Coronary artery (tissue), 2 donors: ENCODE results near the gene PLPPR1.

Experiments
- DNase-seq: peaks from one replicate; pipeline ENCODE4 v3.0.0-alpha.2; 2017; ENCODE audit warnings: low spot score
- H3K27ac ChIP-seq, 2 donors: fragments of 200-600 bp; sonication (generic); one replicate each; pipeline ENCODE4 v1.5.1; 2016 to 2019
- H3K4me3 ChIP-seq: fragments of 200-600 bp; sonication (generic); 2 replicates; pipeline ENCODE4 v1.5.1; 2016; ENCODE audit warnings: mild to moderate bottlenecking, moderate library complexity
- TF ChIP-seq, protein P1 (sequence below): fragments of 200-600 bp; sonication (generic); IDR thresholded peaks from one replicate; pipeline ENCODE4 v1.5.1; 2019; ENCODE audit warnings: antibody characterized with exemption

Gene PLPPR1

DNA sequence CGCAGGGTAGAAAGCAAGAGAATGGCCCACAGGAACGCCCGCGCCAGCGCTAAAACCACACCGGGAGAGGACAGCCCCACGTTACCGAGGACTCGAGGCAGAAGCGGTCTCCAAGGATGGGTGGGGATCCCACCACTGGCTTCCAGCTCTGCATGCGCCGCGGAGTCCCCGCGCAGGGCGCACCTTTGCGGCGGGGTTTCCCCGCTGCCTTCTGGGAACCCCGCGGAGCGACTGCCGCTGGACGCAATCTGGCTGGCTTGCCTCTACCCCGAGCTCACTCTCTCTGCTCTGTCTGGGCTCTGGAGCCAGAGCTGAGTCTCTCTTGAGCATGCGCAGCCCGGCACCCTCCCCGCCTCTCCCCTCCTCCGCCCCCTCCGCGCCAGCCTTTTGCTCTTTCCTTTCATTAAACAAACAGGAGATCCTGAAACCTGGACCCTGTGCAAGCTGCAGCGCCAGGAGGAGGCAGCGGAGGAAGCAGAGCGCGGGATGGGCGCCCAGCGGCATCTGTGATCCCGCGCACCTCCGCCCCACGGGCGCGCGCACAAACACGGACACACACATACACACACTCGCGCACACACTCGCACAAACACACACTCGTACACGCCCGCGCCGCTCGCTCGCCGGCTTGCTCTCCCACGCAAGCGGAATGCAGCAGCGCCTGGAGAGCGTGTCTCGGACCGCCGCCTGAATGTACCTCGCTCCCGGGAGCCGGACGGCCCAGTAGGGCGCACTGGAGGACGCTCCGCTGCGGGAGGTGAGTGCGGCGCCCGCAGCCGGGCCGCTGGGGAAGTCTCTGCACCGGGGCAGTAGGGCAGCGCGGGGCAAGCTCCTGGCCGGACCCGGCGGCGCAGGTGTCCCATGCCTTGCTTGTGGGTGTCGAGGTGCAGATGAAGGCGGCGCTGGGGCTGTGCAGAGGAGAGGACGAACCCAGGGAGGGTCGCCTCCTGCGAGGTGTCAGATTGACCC, at the start of gene PLPPR1:
PLPPR1 (plus strand) TSS at position 382 of the 969 bp plus-strand sequence.
- TF ChIP-seq, protein P1, sequence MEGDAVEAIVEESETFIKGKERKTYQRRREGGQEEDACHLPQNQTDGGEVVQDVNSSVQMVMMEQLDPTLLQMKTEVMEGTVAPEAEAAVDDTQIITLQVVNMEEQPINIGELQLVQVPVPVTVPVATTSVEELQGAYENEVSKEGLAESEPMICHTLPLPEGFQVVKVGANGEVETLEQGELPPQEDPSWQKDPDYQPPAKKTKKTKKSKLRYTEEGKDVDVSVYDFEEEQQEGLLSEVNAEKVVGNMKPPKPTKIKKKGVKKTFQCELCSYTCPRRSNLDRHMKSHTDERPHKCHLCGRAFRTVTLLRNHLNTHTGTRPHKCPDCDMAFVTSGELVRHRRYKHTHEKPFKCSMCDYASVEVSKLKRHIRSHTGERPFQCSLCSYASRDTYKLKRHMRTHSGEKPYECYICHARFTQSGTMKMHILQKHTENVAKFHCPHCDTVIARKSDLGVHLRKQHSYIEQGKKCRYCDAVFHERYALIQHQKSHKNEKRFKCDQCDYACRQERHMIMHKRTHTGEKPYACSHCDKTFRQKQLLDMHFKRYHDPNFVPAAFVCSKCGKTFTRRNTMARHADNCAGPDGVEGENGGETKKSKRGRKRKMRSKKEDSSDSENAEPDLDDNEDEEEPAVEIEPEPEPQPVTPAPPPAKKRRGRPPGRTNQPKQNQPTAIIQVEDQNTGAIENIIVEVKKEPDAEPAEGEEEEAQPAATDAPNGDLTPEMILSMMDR, result no peak
- DNase-seq, result no peak
- H3K27ac ChIP-seq, result no peak within 1 kb of the TSS
- peak within 1 kb of the TSS; percentile 68 for H3K4me3 ChIP-seq

DNA sequence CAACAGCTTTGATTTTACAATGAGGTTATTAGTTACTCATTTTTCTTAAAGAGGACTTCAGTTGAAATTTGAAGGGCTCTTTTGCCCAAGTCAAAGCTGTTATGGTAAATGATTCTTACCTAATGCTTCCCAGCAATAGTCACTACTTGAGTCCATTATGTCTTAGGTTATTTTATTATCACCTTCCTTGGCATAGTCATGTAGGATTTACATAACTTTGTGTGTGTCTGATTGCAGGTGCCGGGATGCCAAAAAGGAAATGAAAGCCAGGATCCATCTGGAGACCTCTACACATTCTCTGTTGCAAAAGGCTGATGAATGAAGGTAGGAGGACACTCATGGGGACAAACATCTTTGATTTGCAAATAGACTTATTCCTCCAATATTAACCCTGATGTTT, 38.8 kb upstream of the PLPPR1 start:
- DNase-seq, result no peak
- Histone ChIP-seq H3K4me3 (no peak overlapping the region), H3K27ac (no peak overlapping the region)
- TF ChIP-seq, protein P1, result no peak

GRCh38 chr9:100990605-100991381, 37.7 kb upstream of the PLPPR1 start:
- no peak for DNase-seq
- no peak overlapping the region for H3K4me3 ChIP-seq
- no peak overlapping the region for H3K27ac ChIP-seq
- TF ChIP-seq, protein P1, result no peak

DNA sequence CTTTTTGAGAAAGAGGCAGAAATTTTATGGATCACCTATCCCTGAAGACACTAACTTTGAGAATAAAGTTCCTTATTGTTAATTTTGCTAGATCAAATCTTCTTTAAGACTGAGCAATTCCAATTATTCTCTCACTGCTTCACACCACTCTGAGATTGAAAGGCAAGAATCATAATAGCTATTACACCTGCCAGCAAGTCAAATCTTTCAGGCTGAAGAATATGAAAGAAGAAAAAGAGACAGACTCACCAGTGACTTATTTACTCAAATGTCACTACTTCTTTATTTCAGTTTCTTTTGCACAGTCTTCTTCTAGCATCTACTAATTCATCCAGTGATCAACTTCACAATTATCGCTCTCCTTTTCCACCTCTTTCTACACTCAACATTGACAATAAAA, 35.9 kb upstream of the PLPPR1 start:
- H3K4me3 ChIP-seq, result no peak overlapping the region
- TF ChIP-seq, protein P1, result no peak

DNA sequence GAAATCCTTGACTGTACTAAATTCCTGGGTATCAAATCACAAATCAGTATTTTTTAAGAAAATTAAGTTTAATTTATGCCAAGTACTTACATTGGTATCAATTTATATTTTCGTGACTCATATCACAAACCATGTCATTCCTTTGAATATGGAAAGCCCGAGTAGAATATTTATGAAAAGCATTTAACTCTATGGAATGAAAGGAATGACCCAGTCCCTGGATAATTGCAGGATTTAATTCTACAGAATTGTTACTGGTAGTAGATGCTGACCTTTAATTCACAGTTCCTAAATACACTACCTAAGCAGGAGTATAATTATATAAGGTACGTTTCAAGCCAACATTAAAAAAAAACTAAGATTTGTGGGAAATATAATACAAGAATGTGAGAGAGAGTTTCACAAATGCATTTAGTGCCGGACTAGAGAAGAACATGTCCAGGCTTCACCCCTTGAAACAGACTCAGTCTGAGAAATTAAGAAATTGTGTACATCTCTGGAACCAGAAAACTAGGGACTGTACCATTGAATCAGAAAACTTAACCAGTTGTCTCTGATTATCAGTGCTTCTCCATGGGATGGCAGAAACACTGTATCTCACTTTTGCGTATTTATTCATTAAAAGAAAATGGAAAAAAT, 28.5 kb upstream of the PLPPR1 start:
- Histone ChIP-seq H3K27ac (no peak overlapping the region), H3K4me3 (no peak overlapping the region)
- TF ChIP-seq, protein P1, result no peak
- DNase-seq, result no peak

More for the DNA sequence above, 35.9 kb upstream of the PLPPR1 start:
- no peak for DNase-seq
- H3K27ac ChIP-seq, result no peak overlapping the region

DNA sequence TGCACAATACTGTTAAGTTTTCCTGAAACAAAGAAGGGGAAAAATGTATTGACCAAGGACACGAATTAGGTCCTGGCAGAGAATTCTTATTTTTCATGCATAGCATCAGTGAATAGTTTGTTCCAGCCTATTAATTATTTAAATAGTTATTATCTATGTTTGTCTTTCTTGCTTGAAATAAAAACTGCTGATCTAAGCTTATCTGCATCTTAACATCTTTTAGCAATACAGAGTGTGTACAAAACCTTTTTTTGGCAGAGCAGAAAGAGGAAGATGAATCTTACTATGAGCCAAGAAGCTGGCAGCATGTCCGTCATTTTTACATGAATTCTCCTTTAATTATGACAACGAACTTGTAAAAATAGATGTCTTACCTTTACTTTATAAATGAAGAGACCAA, 23.3 kb upstream of the PLPPR1 start:
- Histone ChIP-seq H3K27ac (no peak overlapping the region), H3K4me3 (no peak overlapping the region)
- DNase-seq, result no peak
- TF ChIP-seq, protein P1, result no peak
